ENCODE results near the gene LY6G5C. TPM values are rescaled to one million over a fixed set of nuclear protein-coding genes. Genes with fewer than 3 reads are reported as not detected.

The LY6G5C gene
- total RNA-seq, 1 donor from 2014 or later = 6.5 TPM

DNA sequence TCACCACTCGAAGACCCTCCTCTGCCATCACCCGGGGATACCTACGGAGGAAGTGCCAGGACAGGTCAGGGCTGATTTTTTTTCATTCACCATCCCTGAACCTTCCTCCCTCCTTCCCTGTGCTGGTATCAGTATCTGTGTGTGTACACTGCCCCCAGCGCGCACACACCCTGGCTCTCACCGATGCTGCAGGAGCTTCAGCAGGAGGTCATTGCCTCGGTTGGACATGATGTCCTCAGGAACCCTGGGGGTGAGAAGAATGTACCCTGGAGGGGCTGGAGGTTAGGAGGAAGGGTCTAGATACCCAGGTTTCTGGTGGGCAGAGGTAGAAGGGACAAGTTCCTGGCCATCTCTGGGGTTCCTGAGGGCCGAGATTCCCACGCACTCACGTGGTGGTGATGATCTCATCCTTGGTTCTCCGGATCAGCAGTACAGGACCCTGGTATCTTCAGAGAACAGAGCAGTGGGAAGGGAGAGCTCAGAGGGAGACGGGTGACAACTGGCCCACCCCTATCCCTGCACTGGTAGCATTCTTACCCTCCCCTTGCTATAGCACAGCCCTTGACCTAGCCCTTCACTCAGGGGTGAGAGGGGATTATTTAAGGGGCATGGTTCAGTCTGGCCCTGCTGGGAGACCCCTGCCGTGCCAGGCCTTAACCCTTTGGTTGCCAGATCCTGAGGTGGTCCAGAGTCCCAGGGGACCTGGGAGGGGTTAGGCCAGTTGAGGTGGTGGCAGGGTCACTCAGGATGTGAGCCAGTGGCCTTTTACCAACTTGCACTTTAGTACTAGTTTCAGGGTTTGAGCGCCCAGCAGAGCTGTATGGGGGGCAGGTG is 7.2 kb upstream of the LY6G5C start:
- Mint-ChIP-seq H3K36me3 (ENCODE audit: insufficient read depth) (peaks cover 25% of the 10 kb centered on the region), H3K27me3 (no peaks in the 10 kb centered on the region), H3K4me3 (ENCODE audit: low read depth) (no peak overlapping the region), H3K9me3 (ENCODE audit: low read depth) (no peaks in the 10 kb centered on the region), H3K4me1 (ENCODE audit: low read depth) (peaks cover 17% of the 10 kb centered on the region), H3K27ac (no peak overlapping the region)
- TF ChIP-seq CTCF (IDR thresholded peaks at IDR 0.05; ENCODE audit: unreplicated experiment) = no peak
- DNase-seq (ENCODE audit: low spot score, unreplicated experiment) = no peak

DNA sequence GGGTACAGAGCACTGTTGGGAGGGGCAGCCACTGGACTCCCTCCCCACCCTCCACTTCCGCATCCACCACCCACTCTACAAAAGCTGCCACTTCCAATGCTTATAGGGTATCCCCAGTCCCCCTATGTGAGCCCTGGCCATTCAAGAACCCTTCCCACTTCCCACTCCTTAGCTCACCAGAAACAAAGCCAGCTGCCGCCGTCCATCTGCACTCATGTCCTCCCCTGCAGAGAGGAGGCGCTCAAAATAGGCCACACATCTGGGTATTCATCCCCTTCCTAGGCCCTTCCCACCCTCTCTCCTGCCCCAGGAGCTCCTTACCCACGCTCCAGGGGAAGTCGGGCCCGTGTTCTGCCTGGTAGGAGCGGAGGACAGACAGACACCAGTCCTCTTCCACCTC is 6.5 kb upstream of the LY6G5C start:
- Mint-ChIP-seq H3K9me3 (ENCODE audit: low read depth) (no peaks in the 10 kb centered on the region), H3K36me3 (ENCODE audit: insufficient read depth) (peaks cover 19% of the 10 kb centered on the region), H3K27ac (no peak overlapping the region), H3K4me1 (ENCODE audit: low read depth) (peaks cover 18% of the 10 kb centered on the region), H3K4me3 (ENCODE audit: low read depth) (no peak overlapping the region), H3K27me3 (no peaks in the 10 kb centered on the region)
- no peak for DNase-seq (ENCODE audit: low spot score, unreplicated experiment)
- TF ChIP-seq CTCF (IDR thresholded peaks at IDR 0.05; ENCODE audit: unreplicated experiment) = no peak

DNA sequence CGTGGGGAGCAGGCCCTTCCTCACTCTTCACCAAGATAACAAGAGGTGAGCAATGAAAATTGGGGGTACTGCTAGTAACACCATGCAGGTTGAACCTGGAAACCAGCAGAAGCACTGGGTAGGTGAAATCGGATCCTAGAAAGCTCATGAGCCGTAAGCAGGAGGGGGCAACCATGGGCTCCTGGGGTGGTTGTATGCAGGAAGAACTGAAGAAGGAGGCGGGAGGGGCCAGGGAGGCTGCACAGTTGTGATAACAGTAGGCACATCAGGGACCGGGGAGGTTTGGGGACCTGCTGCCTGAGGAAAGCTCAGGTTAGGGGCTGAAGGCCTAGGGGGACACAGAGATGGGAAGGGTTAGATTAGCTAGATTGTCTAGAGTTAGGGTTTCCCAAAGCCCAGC is 5.6 kb upstream of the LY6G5C start:
- H3K27me3 Mint-ChIP-seq = no peaks in the 10 kb centered on the region
- no peak for DNase-seq (ENCODE audit: low spot score, unreplicated experiment)
- H3K27ac Mint-ChIP-seq = no peak overlapping the region
- no peak overlapping the region for H3K4me3 Mint-ChIP-seq (ENCODE audit: low read depth)
- H3K36me3 Mint-ChIP-seq (ENCODE audit: insufficient read depth) = peaks cover 18% of the 10 kb centered on the region
- H3K9me3 Mint-ChIP-seq (ENCODE audit: low read depth) = no peaks in the 10 kb centered on the region
- peaks cover 21% of the 10 kb centered on the region for H3K4me1 Mint-ChIP-seq (ENCODE audit: low read depth)
- no peak for TF ChIP-seq CTCF (IDR thresholded peaks at IDR 0.05; ENCODE audit: unreplicated experiment)

- no peak for DNase-seq (ENCODE audit: low spot score, unreplicated experiment)
- Mint-ChIP-seq H3K4me1 (ENCODE audit: low read depth) (peaks cover 15% of the 10 kb centered on the region), H3K36me3 (ENCODE audit: insufficient read depth) (peaks cover 14% of the 10 kb centered on the region), H3K4me3 (ENCODE audit: low read depth) (peak overlapping the region; percentile 83), H3K9me3 (ENCODE audit: low read depth) (no peaks in the 10 kb centered on the region), H3K27me3 (no peaks in the 10 kb centered on the region), H3K27ac (peak overlapping the region; percentile 92)
- no peak for TF ChIP-seq CTCF (IDR thresholded peaks at IDR 0.05; ENCODE audit: unreplicated experiment)
These were observed 2.7 kb upstream of the LY6G5C start for GRCh38 chr6:31683591-31683990.

DNA sequence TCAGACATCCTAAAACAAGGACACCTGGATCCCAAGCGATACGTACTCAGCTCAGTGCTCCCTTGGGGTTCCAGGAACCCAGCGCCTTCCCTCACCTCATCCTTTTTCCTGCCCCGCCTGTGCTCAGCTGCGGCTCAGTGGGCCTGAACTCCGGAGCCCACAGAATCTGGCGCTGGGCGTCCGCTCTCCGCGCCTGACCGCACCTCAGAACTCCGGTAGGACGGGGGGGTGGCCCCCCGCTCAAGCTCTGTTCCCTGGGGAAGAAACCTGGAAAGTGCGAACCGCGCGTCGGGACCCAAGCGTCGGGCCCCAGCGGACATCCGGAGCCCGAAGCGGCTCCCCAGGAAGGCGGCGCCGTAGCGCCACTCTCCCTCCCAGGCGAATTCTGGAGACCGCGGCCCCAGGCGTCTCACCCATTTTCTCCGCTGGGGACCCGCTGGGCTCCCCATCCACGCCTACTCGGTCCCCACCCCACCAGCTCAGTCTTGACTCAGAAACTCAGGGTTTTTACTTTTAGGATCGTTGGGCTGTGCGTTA is 336 bp upstream of the LY6G5C start:
- peaks cover 15% of the 10 kb centered on the region for H3K4me1 Mint-ChIP-seq (ENCODE audit: low read depth)
- no peak for DNase-seq (ENCODE audit: low spot score, unreplicated experiment)
- no peaks in the 10 kb centered on the region for H3K9me3 Mint-ChIP-seq (ENCODE audit: low read depth)
- peak overlapping the region; percentile 85 for H3K27ac Mint-ChIP-seq
- peak; percentile 21 for TF ChIP-seq CTCF (IDR thresholded peaks at IDR 0.05; ENCODE audit: unreplicated experiment)
- peaks cover 5% of the 10 kb centered on the region for H3K36me3 Mint-ChIP-seq (ENCODE audit: insufficient read depth)
- H3K4me3 Mint-ChIP-seq (ENCODE audit: low read depth) = peak overlapping the region; percentile 83
- no peaks in the 10 kb centered on the region for H3K27me3 Mint-ChIP-seq
